Measurements from ENCODE around the gene PROB1.
"Not testable (repeated sequence)": the region's sequence is repeated elsewhere in the genome, so short reads cannot be mapped to it uniquely, and the experiment has no call there.

PROB1 gene

GRCh38 chr5:139368613-139369012, 26.3 kb downstream of the PROB1 start:
- no peak overlapping the region for H3K9ac ChIP-seq (ENCODE audit: low read depth, low read length)
- H3K36me3 ChIP-seq (ENCODE audit: insufficient read depth, low read length) = peaks cover 39% of the 10 kb centered on the region
- H3K9me3 ChIP-seq (ENCODE audit: control insufficient read depth, insufficient read depth, low read length) = no peaks in the 10 kb centered on the region
- no peaks in the 10 kb centered on the region for H3K4me1 ChIP-seq (ENCODE audit: insufficient read depth, low read length)

- no peaks in the 10 kb centered on the region for H3K9me3 ChIP-seq (ENCODE audit: control insufficient read depth, insufficient read depth, low read length)
- H3K9ac ChIP-seq (ENCODE audit: low read depth, low read length) = no peak overlapping the region
- H3K36me3 ChIP-seq (ENCODE audit: insufficient read depth, low read length) = peaks cover 33% of the 10 kb centered on the region
- H3K4me1 ChIP-seq (ENCODE audit: insufficient read depth, low read length) = no peaks in the 10 kb centered on the region
These were observed 30.4 kb downstream of the PROB1 start for GRCh38 chr5:139364466-139364865.

- Histone ChIP-seq H3K9ac (ENCODE audit: low read depth, low read length) (no peak overlapping the region), H3K4me1 (ENCODE audit: insufficient read depth, low read length) (no peaks in the 10 kb centered on the region), H3K36me3 (ENCODE audit: insufficient read depth, low read length) (peaks cover 31% of the 10 kb centered on the region)
These were observed 31.0 kb downstream of the PROB1 start for GRCh38 chr5:139363937-139364336.

GRCh38 chr5:139361835-139362429, 33.0 kb downstream of the PROB1 start:
- H3K4me1 ChIP-seq (ENCODE audit: insufficient read depth, low read length) = no peaks in the 10 kb centered on the region
- H3K9me3 ChIP-seq (ENCODE audit: control insufficient read depth, insufficient read depth, low read length) = no peaks in the 10 kb centered on the region
- no peak overlapping the region for H3K9ac ChIP-seq (ENCODE audit: low read depth, low read length)
- H3K36me3 ChIP-seq (ENCODE audit: insufficient read depth, low read length) = peaks cover 27% of the 10 kb centered on the region

More at GRCh38 chr5:139363937-139364336, 31.0 kb downstream of the PROB1 start:
- no peaks in the 10 kb centered on the region for H3K9me3 ChIP-seq (ENCODE audit: control insufficient read depth, insufficient read depth, low read length)

GRCh38 chr5:139360384-139360783, 34.5 kb downstream of the PROB1 start:
- Histone ChIP-seq H3K36me3 (ENCODE audit: insufficient read depth, low read length) (peaks cover 17% of the 10 kb centered on the region), H3K4me1 (ENCODE audit: insufficient read depth, low read length) (no peaks in the 10 kb centered on the region), H3K9me3 (ENCODE audit: control insufficient read depth, insufficient read depth, low read length) (no peaks in the 10 kb centered on the region), H3K9ac (ENCODE audit: low read depth, low read length) (no peak overlapping the region)

GRCh38 chr5:139358064-139358463, 36.8 kb downstream of the PROB1 start:
- no peaks in the 10 kb centered on the region for H3K4me1 ChIP-seq (ENCODE audit: insufficient read depth, low read length)
- no peaks in the 10 kb centered on the region; the same call in 1 of the 2 replicates for H3K36me3 ChIP-seq (ENCODE audit: insufficient read depth, low read length)
- H3K9ac ChIP-seq (ENCODE audit: low read depth, low read length) = no peak overlapping the region
- no peaks in the 10 kb centered on the region for H3K9me3 ChIP-seq (ENCODE audit: control insufficient read depth, insufficient read depth, low read length)

- H3K9me3 ChIP-seq (ENCODE audit: control insufficient read depth, insufficient read depth, low read length); H3K9ac ChIP-seq (ENCODE audit: low read depth, low read length); H3K4me1 ChIP-seq (ENCODE audit: insufficient read depth, low read length); H3K36me3 ChIP-seq (ENCODE audit: insufficient read depth, low read length): not testable (repeated sequence)
These were observed 39.0 kb downstream of the PROB1 start for GRCh38 chr5:139355900-139356299.

GRCh38 chr5:139354186-139354585, 40.7 kb downstream of the PROB1 start:
- H3K9me3 ChIP-seq (ENCODE audit: control insufficient read depth, insufficient read depth, low read length) = no peaks in the 10 kb centered on the region
- H3K9ac ChIP-seq (ENCODE audit: low read depth, low read length) = no peak overlapping the region
- H3K4me1 ChIP-seq (ENCODE audit: insufficient read depth, low read length) = no peaks in the 10 kb centered on the region
- no peaks in the 10 kb centered on the region for H3K36me3 ChIP-seq (ENCODE audit: insufficient read depth, low read length)

GRCh38 chr5:139347863-139348262, 47.0 kb downstream of the PROB1 start:
- H3K36me3 ChIP-seq (ENCODE audit: insufficient read depth, low read length) = not testable (repeated sequence)

GRCh38 chr5:139345442-139345841, 49.5 kb downstream of the PROB1 start:
- H3K36me3 ChIP-seq (ENCODE audit: insufficient read depth, low read length); H3K9ac ChIP-seq (ENCODE audit: low read depth, low read length); H3K9me3 ChIP-seq (ENCODE audit: control insufficient read depth, insufficient read depth, low read length); H3K4me1 ChIP-seq (ENCODE audit: insufficient read depth, low read length): not testable (repeated sequence)

More at GRCh38 chr5:139347863-139348262, 47.0 kb downstream of the PROB1 start:
- H3K9ac ChIP-seq (ENCODE audit: low read depth, low read length); H3K9me3 ChIP-seq (ENCODE audit: control insufficient read depth, insufficient read depth, low read length); H3K4me1 ChIP-seq (ENCODE audit: insufficient read depth, low read length): not testable (repeated sequence)

- H3K9ac ChIP-seq (ENCODE audit: low read depth, low read length) = no peak overlapping the region
- no peaks in the 10 kb centered on the region for H3K9me3 ChIP-seq (ENCODE audit: control insufficient read depth, insufficient read depth, low read length)
- no peaks in the 10 kb centered on the region for H3K4me1 ChIP-seq (ENCODE audit: insufficient read depth, low read length)
- no peaks in the 10 kb centered on the region for H3K36me3 ChIP-seq (ENCODE audit: insufficient read depth, low read length)
These were observed 50.7 kb downstream of the PROB1 start for GRCh38 chr5:139344177-139344576.

- Histone ChIP-seq H3K36me3 (ENCODE audit: insufficient read depth, low read length) (no peaks in the 10 kb centered on the region), H3K9me3 (ENCODE audit: control insufficient read depth, insufficient read depth, low read length) (no peaks in the 10 kb centered on the region), H3K4me1 (ENCODE audit: insufficient read depth, low read length) (no peaks in the 10 kb centered on the region), H3K9ac (ENCODE audit: low read depth, low read length) (peak overlapping the region; percentile 99; the same call in 1 of the 2 replicates)
These were observed 51.4 kb downstream of the PROB1 start for GRCh38 chr5:139343476-139343875.

- Histone ChIP-seq H3K9me3 (ENCODE audit: control insufficient read depth, insufficient read depth, low read length) (no peaks in the 10 kb centered on the region), H3K4me1 (ENCODE audit: insufficient read depth, low read length) (no peaks in the 10 kb centered on the region), H3K36me3 (ENCODE audit: insufficient read depth, low read length) (no peaks in the 10 kb centered on the region), H3K9ac (ENCODE audit: low read depth, low read length) (peak overlapping the region; percentile 99)
These were observed 52.5 kb downstream of the PROB1 start for GRCh38 chr5:139342423-139342723.

GRCh38 chr5:139341689-139342422, 53.0 kb downstream of the PROB1 start, which contains the start of gene PAIP2:
PAIP2 (plus strand) TSS chr5:139341854; CDS start chr5:139363785, 21,931 bp downstream.
- Histone ChIP-seq H3K36me3 (ENCODE audit: insufficient read depth, low read length) (no peaks in the 10 kb centered on the region), H3K9me3 (ENCODE audit: control insufficient read depth, insufficient read depth, low read length) (no peaks in the 10 kb centered on the region), H3K9ac (ENCODE audit: low read depth, low read length) (peak within 1 kb of the TSS; percentile 99), H3K4me1 (ENCODE audit: insufficient read depth, low read length) (no peaks in the 10 kb centered on the region)

- H3K9me3 ChIP-seq (ENCODE audit: control insufficient read depth, insufficient read depth, low read length) = no peaks in the 10 kb centered on the region
- H3K36me3 ChIP-seq (ENCODE audit: insufficient read depth, low read length) = no peaks in the 10 kb centered on the region
- peak overlapping the region; percentile 99 for H3K9ac ChIP-seq (ENCODE audit: low read depth, low read length)
- no peaks in the 10 kb centered on the region for H3K4me1 ChIP-seq (ENCODE audit: insufficient read depth, low read length)
These were observed 53.7 kb downstream of the PROB1 start for GRCh38 chr5:139341187-139341688.

Measured in ES-I3 (cell line).